HG02884 (cell line): ENCODE data around the gene MMP17.

Experiments
- ATAC-seq: cut with Tn5 transposase; IDR thresholded peaks from one replicate; pipeline ENCODE4 v1.9.1; 2021; ENCODE audit warnings: mild to moderate bottlenecking, moderate library complexity; ENCODE audit not compliant: unreplicated experiment

The MMP17 gene

DNA sequence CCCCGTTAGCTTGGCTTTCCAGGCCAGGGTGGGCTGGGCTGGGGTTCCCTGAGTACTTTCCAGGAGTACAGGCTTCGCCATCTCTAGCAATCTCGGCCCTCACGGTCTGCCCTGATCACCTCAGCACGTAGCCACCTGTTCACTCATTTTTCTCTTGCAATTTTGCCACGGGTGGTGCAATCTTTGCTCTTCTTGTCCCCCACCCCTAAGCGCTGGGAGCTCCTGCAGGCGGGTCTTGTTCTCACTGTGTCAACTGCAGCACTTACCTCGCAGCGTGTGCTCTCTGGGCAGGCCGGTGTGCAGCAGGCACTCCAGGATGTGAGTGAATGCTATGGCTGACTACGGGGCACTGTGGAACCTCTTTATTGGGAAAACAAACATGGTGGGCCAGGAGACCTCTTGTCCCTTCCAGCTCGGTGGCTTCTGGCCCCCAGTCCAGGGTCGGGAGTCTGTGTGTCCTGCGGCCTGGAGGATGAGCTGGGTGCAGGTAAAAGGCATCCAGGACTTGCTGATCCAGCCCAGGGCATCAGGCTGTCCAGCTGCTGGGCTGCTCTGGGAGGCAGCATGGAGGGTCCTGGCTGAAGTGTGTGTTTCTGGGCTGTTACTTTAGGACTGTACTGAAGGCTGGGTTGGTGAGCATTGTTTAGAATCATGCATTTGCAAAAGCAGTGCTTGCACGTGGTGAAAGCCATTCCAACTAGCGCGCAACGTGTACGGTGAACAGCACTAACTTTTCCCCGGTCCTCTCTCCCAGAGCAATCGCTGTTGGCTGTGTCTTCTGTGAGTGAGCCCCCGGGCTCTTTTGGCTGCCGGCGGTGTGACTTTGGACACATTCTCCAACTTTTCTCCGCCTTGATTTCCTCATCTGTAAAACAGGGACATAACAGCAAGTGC lies 64.8 kb downstream of the MMP17 start:
- no peak for ATAC-seq

DNA sequence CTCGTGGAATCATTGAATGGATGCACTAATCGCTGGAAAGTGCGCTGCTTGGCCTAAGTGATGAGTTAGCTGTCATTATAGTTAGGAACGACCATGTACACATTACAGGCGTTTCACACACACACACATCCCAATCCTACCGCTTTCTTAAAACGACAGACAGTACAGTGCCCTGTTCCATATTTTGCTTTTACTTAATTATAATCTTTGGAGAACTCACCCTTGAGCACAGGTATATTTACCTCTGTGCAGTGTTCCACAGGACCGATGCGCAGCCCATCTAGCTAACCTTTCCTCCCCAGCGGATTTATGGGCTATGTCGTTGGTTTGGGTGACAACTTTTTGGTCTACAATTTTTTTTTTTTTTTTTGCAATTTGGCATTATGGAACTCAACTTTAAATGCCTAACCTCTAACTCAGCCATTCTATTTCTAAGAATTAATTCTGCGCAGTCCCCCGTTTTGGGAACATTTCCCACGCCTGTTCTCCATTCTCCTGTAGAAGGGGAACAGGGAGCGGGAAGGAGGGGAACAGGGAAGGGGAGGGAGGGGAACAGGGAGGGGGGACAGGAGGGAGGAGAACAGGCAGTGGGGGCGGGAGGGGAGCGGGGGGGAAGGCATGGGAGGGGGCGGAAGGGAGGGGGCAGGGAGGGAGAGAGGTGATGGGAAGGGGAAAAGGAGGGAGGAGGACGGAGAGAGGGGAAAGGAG lies 65.6 kb downstream of the MMP17 start:
- ATAC-seq: no peak

DNA sequence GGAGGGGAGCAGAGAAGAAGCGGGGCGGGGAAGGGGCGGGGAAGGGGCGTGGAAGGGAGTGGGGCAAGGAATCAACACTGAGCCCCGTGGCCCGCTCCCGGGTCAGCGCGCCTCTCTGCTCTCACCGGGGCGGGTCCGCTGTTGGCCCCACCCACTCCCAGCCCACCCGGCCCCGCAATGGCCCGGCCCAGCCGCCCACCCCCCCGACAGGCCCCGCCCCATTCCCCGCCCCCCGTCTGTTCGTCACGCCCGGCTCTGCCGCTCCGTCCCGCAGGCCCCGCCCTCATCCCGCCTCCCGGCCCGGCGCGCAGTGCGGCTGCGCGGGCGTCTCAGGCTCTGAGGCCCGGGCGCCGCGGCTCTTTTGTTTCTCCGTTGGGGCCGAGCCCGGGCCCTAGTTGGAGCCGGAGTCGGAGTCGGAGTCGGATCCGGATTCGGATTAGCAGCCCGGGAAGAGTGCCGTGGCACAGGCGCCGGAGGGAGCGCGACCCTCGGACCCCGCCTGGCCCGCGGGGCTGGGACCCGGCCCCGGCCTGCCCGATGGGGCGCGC lies 66.2 kb downstream of the MMP17 start, which contains the start of gene ULK1:
Gene ULK1, plus strand, starts transcription at position 310 of the 548 bp plus-strand sequence. CDS start 380 bp downstream, outside the sequence.
- ATAC-seq: peak; percentile 68

DNA sequence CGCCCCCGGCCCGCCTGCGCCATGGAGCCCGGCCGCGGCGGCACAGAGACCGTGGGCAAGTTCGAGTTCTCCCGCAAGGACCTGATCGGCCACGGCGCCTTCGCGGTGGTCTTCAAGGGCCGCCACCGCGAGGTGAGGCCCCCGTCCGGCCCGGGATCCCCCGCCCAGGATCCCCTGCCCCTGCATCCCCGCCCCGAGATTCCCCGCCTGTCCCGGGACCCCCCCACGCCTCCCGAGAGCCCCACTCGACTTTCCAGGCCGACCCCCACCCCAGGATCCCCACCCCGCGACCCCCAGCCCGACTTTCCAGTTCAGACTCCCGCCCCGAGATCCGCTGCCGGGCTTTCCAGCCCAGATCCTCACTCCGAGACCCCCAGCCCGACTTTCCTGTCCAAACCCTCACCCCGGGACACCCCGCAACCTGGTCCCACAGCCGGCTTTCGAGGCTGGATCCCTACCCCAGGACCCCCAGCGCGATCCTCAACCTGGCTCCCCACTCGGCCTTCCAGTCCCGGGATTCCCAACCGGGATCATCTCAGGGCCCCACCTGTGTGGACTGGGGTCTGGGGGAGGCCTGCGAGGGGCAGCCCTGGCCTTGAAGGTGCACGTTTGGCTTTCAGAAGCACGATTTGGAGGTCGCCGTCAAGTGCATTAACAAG lies 66.9 kb downstream of the MMP17 start:
- ATAC-seq: peak; percentile 3

DNA sequence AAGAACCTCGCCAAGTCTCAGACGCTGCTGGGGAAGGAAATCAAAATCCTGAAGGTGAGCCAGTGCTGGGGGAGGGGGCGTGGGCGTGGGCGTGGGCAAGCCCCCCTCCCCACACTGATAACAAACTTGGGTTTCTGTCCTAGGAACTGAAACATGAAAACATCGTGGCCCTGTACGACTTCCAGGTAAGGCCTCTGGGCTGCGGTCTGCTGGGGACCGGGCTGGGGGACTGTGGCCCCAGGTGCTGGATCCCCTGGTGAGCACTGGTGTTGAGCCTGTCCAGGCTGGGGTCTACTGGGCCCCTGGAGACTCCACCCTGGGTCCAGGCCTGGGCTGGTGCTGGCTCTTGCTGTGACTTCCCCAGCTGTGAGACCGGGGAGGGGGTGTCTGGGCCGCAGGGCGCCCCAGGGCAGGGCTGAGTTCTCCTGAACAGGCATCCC lies 67.5 kb downstream of the MMP17 start:
- ATAC-seq: peak; percentile 7

DNA sequence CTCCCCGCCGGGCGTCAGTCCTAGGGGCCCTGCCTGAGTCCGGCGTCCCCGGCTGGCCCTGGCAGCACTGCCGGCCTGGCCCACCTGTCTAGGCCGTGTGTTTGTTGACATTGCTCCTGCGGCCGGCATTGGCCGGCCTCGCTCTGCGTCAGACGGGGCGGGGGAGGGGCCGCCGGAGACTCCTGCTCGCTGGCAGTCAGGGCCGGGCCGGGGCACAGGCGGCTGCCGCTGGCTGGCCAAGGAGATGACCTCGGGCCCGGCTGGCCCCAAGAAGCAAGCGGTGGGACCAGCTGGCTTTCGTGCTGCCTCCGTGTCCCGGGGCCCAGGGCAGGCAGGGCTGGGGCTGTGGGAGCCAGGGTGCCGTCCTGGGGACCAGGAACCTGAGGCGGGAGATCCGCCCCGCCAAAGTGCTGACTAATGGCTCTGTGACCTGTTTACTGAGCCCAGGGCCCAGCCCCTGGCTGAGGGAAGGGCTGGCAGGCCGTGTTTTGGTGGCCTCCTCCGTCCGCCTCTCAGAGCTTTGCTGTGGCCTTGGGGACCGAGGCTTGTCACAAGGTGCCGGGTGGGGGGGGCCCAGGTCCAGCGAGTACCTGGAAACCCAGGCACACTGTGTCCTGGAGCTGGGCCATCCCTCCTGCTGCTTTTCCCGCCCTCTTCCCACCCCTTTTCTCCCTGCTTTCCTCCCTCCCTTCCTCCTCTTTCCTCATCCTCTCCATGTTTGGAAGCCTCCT lies 68.1 kb downstream of the MMP17 start:
- ATAC-seq: peak; percentile 48

DNA sequence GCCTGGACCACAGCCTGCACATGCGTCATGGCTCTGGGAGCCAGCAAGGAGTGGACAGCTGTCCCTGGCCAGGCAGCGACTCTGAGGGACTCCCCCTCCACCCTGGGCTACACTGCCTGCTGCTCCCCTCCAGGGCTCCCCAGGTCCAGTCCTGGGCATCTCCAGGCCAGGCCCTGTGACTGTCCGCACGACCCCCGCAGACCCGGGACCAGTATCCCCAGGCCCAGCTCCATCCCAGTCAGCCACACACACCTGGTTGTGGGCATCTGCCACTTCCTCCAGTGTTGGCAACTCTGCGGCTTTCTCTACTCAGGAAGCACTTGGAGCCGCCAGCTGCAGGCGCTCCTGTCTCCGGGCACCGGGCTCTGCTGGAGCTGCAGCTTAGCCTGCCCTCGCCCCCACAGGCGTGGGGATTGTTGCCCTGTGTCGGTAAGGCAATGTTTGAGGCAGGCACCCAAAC lies 68.6 kb downstream of the MMP17 start:
- ATAC-seq: no peak

DNA sequence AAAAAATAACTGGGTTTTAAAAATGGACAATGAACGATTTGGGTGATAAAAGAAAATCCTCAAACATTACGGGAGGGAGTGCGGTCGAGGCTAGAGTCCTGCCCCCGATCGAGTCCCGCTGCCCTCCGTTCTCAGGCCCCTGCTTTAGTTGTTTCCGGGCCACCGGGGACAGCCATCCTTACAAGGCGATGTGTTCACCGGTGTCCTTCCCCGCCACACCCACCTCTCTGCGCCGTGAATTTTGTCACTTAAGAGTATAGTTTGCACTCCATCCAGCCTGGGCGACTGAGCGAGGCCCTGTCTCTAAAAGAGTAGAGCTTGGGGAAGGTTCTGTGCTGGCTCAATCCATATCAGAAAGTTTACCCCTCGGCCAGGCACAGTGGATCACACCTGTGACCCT lies 69.1 kb downstream of the MMP17 start:
- no peak for ATAC-seq

DNA sequence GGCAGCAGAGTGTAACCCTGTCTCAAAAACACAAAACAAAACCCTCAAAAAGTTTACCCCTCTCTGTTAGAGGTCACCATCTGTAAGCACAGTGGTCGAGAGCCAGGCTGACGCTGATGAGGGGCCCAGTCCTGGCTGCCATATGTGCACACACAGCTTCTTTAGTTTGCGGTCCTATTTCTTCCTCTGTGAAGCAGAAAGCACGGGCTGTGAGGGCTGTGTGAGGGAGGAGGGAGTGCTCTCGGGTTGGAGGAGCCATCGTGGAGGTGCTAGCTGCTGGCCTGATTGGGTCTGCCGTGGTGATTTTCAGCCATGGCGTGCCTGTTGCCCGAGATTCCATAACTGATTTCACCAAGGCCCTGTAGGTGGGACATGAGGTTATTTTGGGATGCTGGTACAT lies 69.7 kb downstream of the MMP17 start:
- no peak for ATAC-seq

DNA sequence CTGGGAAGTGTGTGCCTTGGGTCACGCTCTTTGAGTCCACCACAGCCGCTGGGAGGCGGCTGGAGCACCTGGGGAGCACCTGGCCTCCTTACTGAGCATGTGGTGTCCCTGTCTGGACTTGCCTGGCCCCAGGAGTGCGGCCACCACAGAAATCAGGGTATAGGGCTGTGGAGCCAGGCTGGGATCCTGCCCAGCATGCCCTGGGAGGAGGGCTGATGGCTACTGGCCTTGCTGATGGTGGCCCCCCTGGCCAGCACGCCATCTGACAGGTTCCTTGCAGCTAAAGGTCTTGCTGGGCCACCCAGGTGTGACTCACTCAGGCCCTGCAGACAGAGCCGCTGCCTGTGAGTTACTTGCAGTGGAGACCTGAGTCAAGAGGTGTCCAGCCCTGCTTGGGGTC lies 72.2 kb downstream of the MMP17 start:
- ATAC-seq: no peak
